Liver (tissue), 9 donors: ENCODE results near the gene GRK1. TPM values are rescaled to one million over a fixed set of nuclear protein-coding genes. Genes with fewer than 3 reads are reported as not detected.

Experiments
- DNase-seq: peaks from one replicate; pipeline ENCODE4 v3.0.0-alpha.2; 2017; ENCODE audit warnings: low spot score
- H3K27ac ChIP-seq, 2 donors: one replicate each; pipeline ENCODE4 v1.7.0; 2013; ENCODE audit warnings: inconsistent platforms in 2 of 2, low read length in 2 of 2, control low read depth in 1 of 2, low read depth in 1 of 2, mild to moderate bottlenecking in 1 of 2
- H3K27me3 ChIP-seq, 4 donors: one replicate each; pipeline versions ENCODE4 v1.6.1 to v1.7.0; 2013; ENCODE audit warnings: low read length in 3 of 4, inconsistent platforms in 1 of 4, mild to moderate bottlenecking in 1 of 4, moderate library complexity in 1 of 4; ENCODE audit not compliant: control insufficient read depth in 4 of 4, insufficient read depth in 4 of 4
- H3K36me3 ChIP-seq, 4 donors: one replicate each; pipeline versions ENCODE4 v1.6.1 to v1.7.0; 2013; ENCODE audit warnings: low read length in 3 of 4, mild to moderate bottlenecking in 3 of 4, low read depth in 1 of 4, moderate library complexity in 1 of 4; ENCODE audit not compliant: control insufficient read depth in 4 of 4, insufficient read depth in 3 of 4
- H3K4me1 ChIP-seq, 4 donors: one replicate each; pipeline versions ENCODE4 v1.6.1 to v1.7.0; 2013; ENCODE audit warnings: low read length in 3 of 4, mild to moderate bottlenecking in 3 of 4, moderate library complexity in 1 of 4; ENCODE audit not compliant: control insufficient read depth in 4 of 4, insufficient read depth in 4 of 4
- H3K4me3 ChIP-seq, 3 donors: one replicate each; pipeline versions ENCODE4 v1.6.1 to v1.7.0; 2013; ENCODE audit warnings: low read length in 3 of 3, control low read depth in 1 of 3, low read depth in 1 of 3, mild to moderate bottlenecking in 1 of 3
- H3K9ac ChIP-seq, 2 donors: one replicate each; pipeline ENCODE4 v1.7.0; 2013; ENCODE audit warnings: low read length in 2 of 2, mild to moderate bottlenecking in 2 of 2, moderate library complexity in 2 of 2, control low read depth in 1 of 2, low read depth in 1 of 2
- H3K9me3 ChIP-seq, 4 donors: one replicate each; pipeline versions ENCODE4 v1.6.1 to v1.7.0; 2013; ENCODE audit warnings: low read length in 3 of 4; ENCODE audit not compliant: control insufficient read depth in 4 of 4
- EGR1 ChIP-seq, 2 donors: IDR thresholded peaks; 2 replicates each; pipeline ENCODE4 v1.6.1; 2016 to 2018; ENCODE audit warnings: antibody characterized with exemption in 2 of 2, low read depth in 2 of 2
- FOXA1 ChIP-seq: IDR thresholded peaks from 2 replicates; pipeline ENCODE4 v1.6.1; 2016; ENCODE audit warnings: antibody characterized with exemption
- GABPA ChIP-seq, 2 donors: IDR thresholded peaks in 1 of 2; conservative IDR thresholded peaks in 1 of 2; 2 replicates each; pipeline ENCODE4 v1.6.1; 2016; ENCODE audit warnings: antibody characterized with exemption in 2 of 2, mild to moderate bottlenecking in 1 of 2, moderate library complexity in 1 of 2
- HNF4A ChIP-seq, 2 donors: conservative IDR thresholded peaks; 2 replicates each; pipeline ENCODE4 v1.6.1; 2016; ENCODE audit warnings: antibody characterized with exemption in 2 of 2, mild to moderate bottlenecking in 2 of 2
- RAD21 ChIP-seq, 2 donors: IDR thresholded peaks; 2 replicates each; pipeline ENCODE4 v1.6.1; 2016; ENCODE audit warnings: antibody characterized with exemption in 2 of 2, mild to moderate bottlenecking in 2 of 2
- RXRA ChIP-seq, 2 donors: IDR thresholded peaks; 2 replicates each; pipeline ENCODE4 v1.6.1; 2017 to 2018; ENCODE audit warnings: antibody characterized with exemption in 2 of 2, mild to moderate bottlenecking in 1 of 2
- SP1 ChIP-seq: IDR thresholded peaks from 2 replicates; pipeline ENCODE4 v1.6.1; 2018; ENCODE audit warnings: antibody characterized with exemption, mild to moderate bottlenecking
- TAF1 ChIP-seq: conservative IDR thresholded peaks from 2 replicates; pipeline ENCODE4 v1.6.1; 2016; ENCODE audit warnings: antibody characterized with exemption, mild to moderate bottlenecking
- YY1 ChIP-seq: IDR thresholded peaks from 2 replicates; pipeline ENCODE4 v1.6.1; 2016; ENCODE audit warnings: antibody characterized with exemption, mild to moderate bottlenecking
- ZBTB33 ChIP-seq: IDR thresholded peaks from 2 replicates; pipeline ENCODE4 v1.6.1; 2016; ENCODE audit warnings: antibody characterized with exemption
- WGBS: extraction: QIAGEN DNeasy Blood & Tissue Kit; methylation state at CpG from one replicate; pipeline ENCODE4 v1.1.7; 2013; 5-methylcytosine and 5-hydroxymethylcytosine counted together
- polyA plus RNA-seq, 2 donors: library from polyadenylated mRNA; stranded (reverse) in 1 of 2; unstranded in 1 of 2; fragments of 200-250 nt in 1 of 2; fragments of >200 nt in 1 of 2; fragmentation: Nextera tagmentation in 1 of 2; extraction: Ambion mirVana in 1 of 2; gene quantifications; one replicate each; pipeline versions ENCODE4 v1.2.1 to v1.2.3, GENCODE V29; 2013 to 2015
- total RNA-seq, 2 donors: library from RNA; depleted of rRNA; stranded (reverse); fragments of >200 nt; gene quantifications; one replicate each; pipeline ENCODE4 v1.2.3, GENCODE V29; 2014
- TF ChIP-seq, protein P1 (sequence below): IDR thresholded peaks from 2 replicates; pipeline ENCODE4 v1.6.1; 2016; ENCODE audit warnings: antibody characterized with exemption
- TF ChIP-seq, protein P2 (sequence below): IDR thresholded peaks from 2 replicates; pipeline ENCODE4 v1.6.1; 2016; ENCODE audit warnings: antibody characterized with exemption
- donor health status: healthy.
- donor health status: healthy.
- donor health status: healthy.
- donor health status: healthy.
- donor health status: healthy.

GRK1 gene
- total and polyA plus RNA-seq, 4 donors, result 0.05 TPM; not detected in 3

DNA sequence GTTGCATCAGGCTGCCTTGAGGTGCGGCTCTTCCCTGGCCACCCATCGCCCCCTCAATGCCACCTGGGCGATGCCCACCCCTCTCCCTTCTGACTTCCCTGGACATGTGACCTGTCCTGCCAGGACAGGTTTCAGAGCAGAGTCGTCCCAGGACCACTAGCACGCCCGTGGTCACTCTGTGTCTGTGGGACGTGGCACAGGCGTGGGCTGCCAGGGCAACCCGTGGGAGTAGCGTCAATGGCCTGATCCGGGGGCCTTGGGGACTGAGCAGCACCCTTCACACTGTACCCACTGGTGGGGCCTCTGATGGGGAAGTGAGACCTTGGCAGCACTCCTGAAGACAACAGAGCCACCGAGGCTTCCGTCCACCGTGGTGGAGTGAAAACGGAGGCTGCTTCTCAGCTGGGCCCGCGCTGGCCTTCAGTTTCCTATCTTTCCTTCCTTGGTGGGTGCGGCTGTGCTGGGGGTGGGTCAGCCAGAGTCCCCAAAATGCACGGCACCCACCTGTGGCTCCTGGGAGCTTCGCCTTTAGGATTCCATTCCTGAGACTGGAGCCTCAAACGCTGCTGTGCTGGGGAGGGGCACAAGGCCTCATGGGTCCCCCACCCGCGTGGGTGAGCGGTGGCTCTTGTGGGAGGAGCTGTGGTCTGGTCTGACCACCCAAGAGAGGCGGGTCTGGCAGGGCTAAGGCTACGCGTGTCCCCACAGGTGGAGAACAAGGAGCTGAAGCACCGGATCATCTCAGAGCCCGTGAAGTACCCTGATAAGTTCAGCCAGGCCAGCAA, 65.3 kb downstream of the GRK1 start:
- no peak for DNase-seq
- TF ChIP-seq GABPA (IDR thresholded peaks at IDR 0.05 in 1 of 2, conservative IDR thresholded peaks at IDR 0.05 in 1 of 2), result no peak
- no peak for TF ChIP-seq ZBTB33
- no peak for TF ChIP-seq RAD21 (IDR thresholded peaks at IDR 0.05)
- no peak for TF ChIP-seq SP1
- TF ChIP-seq FOXA1, result no peak
- 79% methylated on average over 29 of the region's 29 CpGs for WGBS

GRCh38 chr13:113732961-113733950, 66.2 kb downstream of the GRK1 start:
- DNase-seq, result no peak
- no peaks in the 10 kb centered on the region for H3K36me3 ChIP-seq
- H3K9ac ChIP-seq, result no peak overlapping the region
- peaks cover 0 to 2% (median 0%) of the 10 kb centered on the region in 4 donors for H3K27me3 ChIP-seq
- TF ChIP-seq GABPA (IDR thresholded peaks at IDR 0.05 in 1 of 2, conservative IDR thresholded peaks at IDR 0.05 in 1 of 2) (no peak), HNF4A (conservative IDR thresholded peaks at IDR 0.05) (no peak), RAD21 (IDR thresholded peaks at IDR 0.05) (no peak), FOXA1 (no peak), EGR1 (IDR thresholded peaks at IDR 0.05; ENCODE audit: low read depth in 2 of 2) (no peak), RXRA (IDR thresholded peaks at IDR 0.05) (no peak), TAF1 (no peak), SP1 (no peak), YY1 (no peak)
- TF ChIP-seq, protein P1, sequence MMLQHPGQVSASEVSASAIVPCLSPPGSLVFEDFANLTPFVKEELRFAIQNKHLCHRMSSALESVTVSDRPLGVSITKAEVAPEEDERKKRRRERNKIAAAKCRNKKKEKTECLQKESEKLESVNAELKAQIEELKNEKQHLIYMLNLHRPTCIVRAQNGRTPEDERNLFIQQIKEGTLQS, result no peak
- TF ChIP-seq, protein P2, sequence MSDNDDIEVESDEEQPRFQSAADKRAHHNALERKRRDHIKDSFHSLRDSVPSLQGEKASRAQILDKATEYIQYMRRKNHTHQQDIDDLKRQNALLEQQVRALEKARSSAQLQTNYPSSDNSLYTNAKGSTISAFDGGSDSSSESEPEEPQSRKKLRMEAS, result no peak
- WGBS, result 91% methylated on average over 55 of the region's 55 CpGs
- no peaks in the 10 kb centered on the region for H3K9me3 ChIP-seq
- no peak overlapping the region for H3K4me3 ChIP-seq
- H3K27ac ChIP-seq, result no peak overlapping the region
- H3K4me1 ChIP-seq, result no peaks in the 10 kb centered on the region

More for the DNA sequence above, 65.3 kb downstream of the GRK1 start:
- Histone ChIP-seq H3K9me3 (no peaks in the 10 kb centered on the region), H3K27me3 (peaks cover 0 to 2% (median 0%) of the 10 kb centered on the region in 4 donors), H3K4me1 (no peaks in the 10 kb centered on the region), H3K9ac (no peak overlapping the region), H3K4me3 (no peak overlapping the region), H3K36me3 (no peaks in the 10 kb centered on the region), H3K27ac (no peak overlapping the region)
